Adrenal gland (tissue), 12 donors: ENCODE measurements around the gene ARHGEF2. TPM values are rescaled to one million over a fixed set of nuclear protein-coding genes. Genes with fewer than 3 reads are reported as not detected.

Source experiments
- DNase-seq, 7 donors: peaks; one replicate each; pipeline ENCODE4 v3.0.0-alpha.2; 2019 to 2020
- H3K27ac ChIP-seq, 5 donors: fragments of 200-600 bp; sonication (generic) in 4 of 5; 1 replicate in 3 of 5; 2 replicates in 2 of 5; pipeline versions ENCODE4 v1.5.1 to v1.8.0; 2016 to 2020; ENCODE audit warnings: mild to moderate bottlenecking in 1 of 5
- H3K27me3 ChIP-seq: fragments of 200-600 bp; 2 replicates; pipeline ENCODE4 v1.8.0; 2021
- H3K36me3 ChIP-seq, 2 donors: fragments of 200-600 bp; replicated peaks in 1 of 2; 1 replicate in 1 of 2; 2 replicates in 1 of 2; pipeline versions ENCODE4 v1.5.1 to v1.8.0; 2018 to 2022
- H3K4me1 ChIP-seq, 2 donors: fragments of 200-600 bp; replicated peaks in 1 of 2; 1 replicate in 1 of 2; 2 replicates in 1 of 2; pipeline versions ENCODE4 v1.5.1 to v1.8.0; 2018 to 2021
- H3K4me3 ChIP-seq, 4 donors: fragments of 200-600 bp; sonication (generic) in 3 of 4; one replicate each; pipeline ENCODE4 v1.5.1; 2016 to 2018
- H3K9me3 ChIP-seq, 3 donors: fragments of 200-600 bp; sonication (generic) in 1 of 3; replicated peaks in 1 of 3; 1 replicate in 2 of 3; 2 replicates in 1 of 3; pipeline versions ENCODE4 v1.5.1 to v1.8.0; 2016 to 2021
- CTCF ChIP-seq, 6 experiments: fragments of 450-650 bp in 4 of 6; fragments of 200-600 bp in 2 of 6; sonication (generic) in 1 of 6; IDR thresholded peaks; 1 replicate in 5 of 6; 2 replicates in 1 of 6; pipeline versions ENCODE4 v1.5.1 to v1.8.0; 2016 to 2021; ENCODE audit warnings: antibody characterized with exemption in 6 of 6, mild to moderate bottlenecking in 2 of 6, moderate library complexity in 1 of 6
- POLR2A ChIP-seq, 2 donors: fragments of 450-650 bp; IDR thresholded peaks; one replicate each; pipeline ENCODE4 v1.6.1; 2017; ENCODE audit warnings: antibody characterized with exemption in 2 of 2, mild to moderate bottlenecking in 2 of 2, moderate library complexity in 1 of 2
- WGBS, 4 donors: extraction: QIAGEN DNeasy Blood & Tissue Kit in 2 of 4; methylation state at CpG; one replicate each; pipeline versions ENCODE4 v1.1.5 to v1.1.7; 2013 to 2017; 5-methylcytosine and 5-hydroxymethylcytosine counted together
- intact Hi-C, 2 donors: fragments of 100-400 bp; cut with DNase I; formaldehyde crosslinking; loops; one replicate each; pipeline versions ENCODE4 v1.14.1 to v1.15.0; 2022 to 2023
- polyA plus RNA-seq, 3 donors: library from polyadenylated mRNA; stranded (reverse); fragments of 200-250 nt in 2 of 3; fragments of 350-450 nt in 1 of 3; fragmentation: Illumina TruSeq in 1 of 3; extraction: RNeasy Lipid Tissue Mini Kit (QIAGEN cat#74804) in 1 of 3; gene quantifications; one replicate each; pipeline ENCODE4 v1.2.3, GENCODE V29; 2013 to 2014
- total RNA-seq, 9 donors: library from RNA; depleted of rRNA in 4 of 9; stranded (reverse); fragments of >200 nt in 4 of 9; fragments of 120-200 nt in 1 of 9; fragmentation: NEBNext Ultra II Directional in 1 of 9; extraction: Animal tissue kit (Norgen Biotek cat#: 25700) in 1 of 9; gene quantifications; one replicate each; pipeline versions ENCODE4 v1.1.0 to v1.2.4, GENCODE V29; 2013 to 2023
- donor health status: healthy with polysubstance abuse.
- donor health status: Bipolar disorder and iron deficiency.
- donor health status: DM: yes; HTN: yes; CAD: no.
- donor health status: DM: no; HTN: no; CAD: no.
- donor health status: DM: no; HTN: no; CAD: no.
- donor health status: DM: yes; HTN: yes; CAD: no.

The ARHGEF2 gene
- total and polyA plus RNA-seq, 12 donors = 7.6 to 41.3 (median 29.8) TPM

- Histone ChIP-seq H3K27ac (no peak overlapping the region), H3K4me3 (no peak overlapping the region), H3K9me3 (no peaks in the 10 kb centered on the region), H3K27me3 (no peaks in the 10 kb centered on the region), H3K4me1 (peaks cover 0 to 8% of the 10 kb centered on the region in 2 donors), H3K36me3 (peaks cover 0 to 72% of the 10 kb centered on the region in 2 donors)
- 85 to 97% (median 89%) methylated on average over 3 of the region's 3 CpGs for WGBS, 4 donors
- TF ChIP-seq CTCF (IDR thresholded peaks at IDR 0.05) = no peak
- no peak for TF ChIP-seq POLR2A (IDR thresholded peaks at IDR 0.05)
- intact Hi-C loops = no loop called here
- no peak for DNase-seq
Measured at GRCh38 chr1:155960081-155960745, 18.1 kb downstream of the ARHGEF2 start.

GRCh38 chr1:155957411-155957915 lies 20.9 kb downstream of the ARHGEF2 start:
- 90 to 96% (median 92%) methylated on average over 4 to 12 of the region's 12 CpGs for WGBS, 4 donors
- Histone ChIP-seq H3K4me3 (no peak overlapping the region), H3K27ac (no peak overlapping the region), H3K27me3 (no peaks in the 10 kb centered on the region), H3K4me1 (peaks cover 0 to 3% of the 10 kb centered on the region in 2 donors), H3K36me3 (peaks cover 0 to 68% of the 10 kb centered on the region in 2 donors), H3K9me3 (no peaks in the 10 kb centered on the region)
- intact Hi-C loops = no loop called here
- DNase-seq = no peak
- TF ChIP-seq CTCF (IDR thresholded peaks at IDR 0.05) (no peak), POLR2A (IDR thresholded peaks at IDR 0.05) (no peak)

GRCh38 chr1:155954645-155955044 lies 23.7 kb downstream of the ARHGEF2 start:
- Histone ChIP-seq H3K4me3 (no peak overlapping the region), H3K4me1 (no peaks in the 10 kb centered on the region), H3K9me3 (no peaks in the 10 kb centered on the region), H3K36me3 (peaks cover 0 to 73% of the 10 kb centered on the region in 2 donors), H3K27me3 (no peaks in the 10 kb centered on the region), H3K27ac (no peak overlapping the region)
- no peak for TF ChIP-seq CTCF (IDR thresholded peaks at IDR 0.05)
- no peak for TF ChIP-seq POLR2A (IDR thresholded peaks at IDR 0.05)
- DNase-seq = no peak
- 97 to 100% (median 98%) methylated on average over 3 of the region's 3 CpGs for WGBS, 4 donors
- intact Hi-C loops = no loop called here

GRCh38 chr1:155952505-155952890 lies 25.8 kb downstream of the ARHGEF2 start:
- Histone ChIP-seq H3K4me1 (no peaks in the 10 kb centered on the region), H3K36me3 (peaks cover 0 to 80% of the 10 kb centered on the region in 2 donors)
- no peak for TF ChIP-seq CTCF (IDR thresholded peaks at IDR 0.05)
- no peak for TF ChIP-seq POLR2A (IDR thresholded peaks at IDR 0.05)

More at GRCh38 chr1:155952505-155952890, 25.8 kb downstream of the ARHGEF2 start:
- Histone ChIP-seq H3K4me3 (no peak overlapping the region), H3K27me3 (no peaks in the 10 kb centered on the region), H3K27ac (no peak overlapping the region), H3K9me3 (no peaks in the 10 kb centered on the region)
- no peak for DNase-seq
- 87 to 96% (median 92%) methylated on average over 6 to 13 of the region's 13 CpGs for WGBS, 4 donors
- intact Hi-C loops = no loop called here
